Ishikawa (cell line): Measurements from ENCODE around the gene EBF4.

Experiments used
- EP300 ChIP-seq: IDR thresholded peaks from 2 replicates; pipeline ENCODE4 v1.6.1; 2012; ENCODE audit warnings: borderline replicate concordance
- YY1 ChIP-seq: IDR thresholded peaks from 2 replicates; pipeline ENCODE4 v1.6.1; 2012; ENCODE audit warnings: low read depth
- TF ChIP-seq, protein P1 (sequence below): IDR thresholded peaks from 2 replicates; pipeline ENCODE4 v1.6.1; 2012; ENCODE audit warnings: low read depth, mild to moderate bottlenecking
- TF ChIP-seq, protein P2 (sequence below): IDR thresholded peaks from 2 replicates; pipeline ENCODE4 v1.6.1; 2012

DNA sequence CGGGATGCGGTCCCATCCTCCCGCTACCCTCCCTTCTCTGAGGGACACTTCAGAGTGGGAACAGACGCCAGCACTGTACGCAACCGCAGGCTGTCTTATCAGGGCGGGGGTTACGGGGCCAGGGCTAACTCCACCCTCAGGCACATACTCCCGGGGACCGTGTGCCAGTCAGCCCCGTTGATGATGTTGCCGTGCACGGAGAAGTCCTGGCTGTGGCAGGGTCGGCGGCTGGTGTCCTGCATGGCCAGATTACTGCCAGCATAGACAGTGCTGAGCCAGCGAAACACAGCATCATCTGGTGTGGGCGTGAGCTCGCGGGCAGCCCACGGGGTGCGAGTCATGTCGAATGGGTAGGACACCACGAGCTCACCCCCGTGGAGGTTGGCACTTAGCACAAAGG, 102.9 kb downstream of the EBF4 start:
- TF ChIP-seq, protein P1, sequence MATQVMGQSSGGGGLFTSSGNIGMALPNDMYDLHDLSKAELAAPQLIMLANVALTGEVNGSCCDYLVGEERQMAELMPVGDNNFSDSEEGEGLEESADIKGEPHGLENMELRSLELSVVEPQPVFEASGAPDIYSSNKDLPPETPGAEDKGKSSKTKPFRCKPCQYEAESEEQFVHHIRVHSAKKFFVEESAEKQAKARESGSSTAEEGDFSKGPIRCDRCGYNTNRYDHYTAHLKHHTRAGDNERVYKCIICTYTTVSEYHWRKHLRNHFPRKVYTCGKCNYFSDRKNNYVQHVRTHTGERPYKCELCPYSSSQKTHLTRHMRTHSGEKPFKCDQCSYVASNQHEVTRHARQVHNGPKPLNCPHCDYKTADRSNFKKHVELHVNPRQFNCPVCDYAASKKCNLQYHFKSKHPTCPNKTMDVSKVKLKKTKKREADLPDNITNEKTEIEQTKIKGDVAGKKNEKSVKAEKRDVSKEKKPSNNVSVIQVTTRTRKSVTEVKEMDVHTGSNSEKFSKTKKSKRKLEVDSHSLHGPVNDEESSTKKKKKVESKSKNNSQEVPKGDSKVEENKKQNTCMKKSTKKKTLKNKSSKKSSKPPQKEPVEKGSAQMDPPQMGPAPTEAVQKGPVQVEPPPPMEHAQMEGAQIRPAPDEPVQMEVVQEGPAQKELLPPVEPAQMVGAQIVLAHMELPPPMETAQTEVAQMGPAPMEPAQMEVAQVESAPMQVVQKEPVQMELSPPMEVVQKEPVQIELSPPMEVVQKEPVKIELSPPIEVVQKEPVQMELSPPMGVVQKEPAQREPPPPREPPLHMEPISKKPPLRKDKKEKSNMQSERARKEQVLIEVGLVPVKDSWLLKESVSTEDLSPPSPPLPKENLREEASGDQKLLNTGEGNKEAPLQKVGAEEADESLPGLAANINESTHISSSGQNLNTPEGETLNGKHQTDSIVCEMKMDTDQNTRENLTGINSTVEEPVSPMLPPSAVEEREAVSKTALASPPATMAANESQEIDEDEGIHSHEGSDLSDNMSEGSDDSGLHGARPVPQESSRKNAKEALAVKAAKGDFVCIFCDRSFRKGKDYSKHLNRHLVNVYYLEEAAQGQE = no peak
- TF ChIP-seq, protein P2, sequence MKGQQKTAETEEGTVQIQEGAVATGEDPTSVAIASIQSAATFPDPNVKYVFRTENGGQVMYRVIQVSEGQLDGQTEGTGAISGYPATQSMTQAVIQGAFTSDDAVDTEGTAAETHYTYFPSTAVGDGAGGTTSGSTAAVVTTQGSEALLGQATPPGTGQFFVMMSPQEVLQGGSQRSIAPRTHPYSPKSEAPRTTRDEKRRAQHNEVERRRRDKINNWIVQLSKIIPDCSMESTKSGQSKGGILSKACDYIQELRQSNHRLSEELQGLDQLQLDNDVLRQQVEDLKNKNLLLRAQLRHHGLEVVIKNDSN = no peak
- TF ChIP-seq YY1 = no peak
- no peak for TF ChIP-seq EP300
